HEK293 (cell line): ENCODE results near the gene CMPK1.

Experiments used
- GFI1B ChIP-seq: fragments of 450-650 bp; formaldehyde crosslinking; IDR thresholded peaks from 2 replicates; pipeline ENCODE4 v1.5.1; 2016; ENCODE audit warnings: missing biosample characterization, missing genetic modification characterization
- HOXA7 ChIP-seq: sonication (generic); formaldehyde crosslinking; IDR thresholded peaks from 2 replicates; pipeline ENCODE4 v1.8.1; 2022; ENCODE audit warnings: missing genetic modification reagents, borderline replicate concordance
- HOXC10 ChIP-seq: sonication (generic); formaldehyde crosslinking; IDR thresholded peaks from 2 replicates; pipeline ENCODE4 v1.8.1; 2023; ENCODE audit warnings: mild to moderate bottlenecking, missing genetic modification reagents
- KLF17 ChIP-seq: fragments of 450-650 bp; formaldehyde crosslinking; IDR thresholded peaks from 2 replicates; pipeline ENCODE4 v1.5.1; 2016; ENCODE audit warnings: missing biosample characterization, missing genetic modification characterization
- PATZ1 ChIP-seq: fragments of 450-650 bp; formaldehyde crosslinking; IDR thresholded peaks from 2 replicates; pipeline ENCODE4 v1.5.1; 2016; ENCODE audit warnings: missing biosample characterization, missing genetic modification characterization
- PRDM10 ChIP-seq: fragments of 450-650 bp; formaldehyde crosslinking; IDR thresholded peaks from 2 replicates; pipeline ENCODE4 v1.5.1; 2016; ENCODE audit warnings: missing biosample characterization, missing genetic modification characterization
- ZBTB10 ChIP-seq: fragments of 450-650 bp; formaldehyde crosslinking; IDR thresholded peaks from 2 replicates; pipeline ENCODE4 v1.5.1; 2016; ENCODE audit warnings: missing biosample characterization, missing genetic modification characterization
- ZEB2 ChIP-seq: fragments of 450-650 bp; formaldehyde crosslinking; IDR thresholded peaks from 2 replicates; pipeline ENCODE4 v1.5.1; 2016; ENCODE audit warnings: missing biosample characterization, missing genetic modification characterization
- ZFP37 ChIP-seq: fragments of 450-650 bp; formaldehyde crosslinking; IDR thresholded peaks from 2 replicates; pipeline ENCODE4 v1.5.1; 2016; ENCODE audit warnings: missing biosample characterization, missing genetic modification characterization
- ZIC2 ChIP-seq: fragments of 450-650 bp; formaldehyde crosslinking; IDR thresholded peaks from 2 replicates; pipeline ENCODE4 v1.5.1; 2016; ENCODE audit warnings: missing biosample characterization, missing genetic modification characterization
- ZNF169 ChIP-seq: fragments of 450-650 bp; formaldehyde crosslinking; IDR thresholded peaks from 2 replicates; pipeline ENCODE4 v1.5.1; 2016; ENCODE audit warnings: missing biosample characterization, missing genetic modification characterization
- ZNF274 ChIP-seq, 2 experiments: fragments of 200-500 bp in 1 of 2; fragments of 450-650 bp in 1 of 2; sonication (Bioruptor generic) in 1 of 2; formaldehyde crosslinking in 1 of 2; IDR thresholded peaks; 2 replicates each; pipeline versions ENCODE4 v1.5.1 to v1.6.1; 2014 to 2016; ENCODE audit warnings: borderline replicate concordance in 1 of 2, inconsistent platforms in 1 of 2, low read length in 1 of 2, missing biosample characterization in 1 of 2, missing genetic modification characterization in 1 of 2
- ZNF280C ChIP-seq: fragments of 450-650 bp; formaldehyde crosslinking; IDR thresholded peaks from 2 replicates; pipeline ENCODE4 v1.5.1; 2016; ENCODE audit warnings: missing biosample characterization, missing genetic modification characterization
- ZNF366 ChIP-seq: fragments of 450-650 bp; formaldehyde crosslinking; conservative IDR thresholded peaks from 2 replicates; pipeline ENCODE4 v1.5.1; 2016; ENCODE audit warnings: missing biosample characterization, missing genetic modification characterization
- ZNF561 ChIP-seq: fragments of 450-650 bp; IDR thresholded peaks from 2 replicates; pipeline ENCODE4 v1.5.1; 2018; ENCODE audit warnings: missing biosample characterization, missing genetic modification characterization, borderline replicate concordance
- ZNF610 ChIP-seq: fragments of 450-650 bp; formaldehyde crosslinking; IDR thresholded peaks from 2 replicates; pipeline ENCODE4 v1.5.1; 2016; ENCODE audit warnings: missing biosample characterization, missing genetic modification characterization, borderline replicate concordance
- ZNF626 ChIP-seq: fragments of 450-650 bp; sonication (Bioruptor Pico); formaldehyde crosslinking; IDR thresholded peaks from 2 replicates; pipeline ENCODE4 v1.5.1; 2018; ENCODE audit warnings: missing biosample characterization, missing genetic modification characterization, inconsistent platforms
- ZNF76 ChIP-seq: fragments of 450-650 bp; formaldehyde crosslinking; IDR thresholded peaks from 2 replicates; pipeline ENCODE4; 2016; ENCODE audit warnings: low read depth, missing biosample characterization, missing genetic modification characterization, borderline replicate concordance
- ZNF768 ChIP-seq: fragments of 450-650 bp; formaldehyde crosslinking; IDR thresholded peaks from 2 replicates; pipeline ENCODE4 v1.5.1; 2018; ENCODE audit warnings: missing biosample characterization, mild to moderate bottlenecking, missing genetic modification characterization
- ZNF777 ChIP-seq: fragments of 450-650 bp; formaldehyde crosslinking; IDR thresholded peaks from 2 replicates; pipeline ENCODE4 v1.5.1; 2017; ENCODE audit warnings: missing biosample characterization, missing genetic modification characterization, borderline replicate concordance
- ZNF785 ChIP-seq: fragments of 450-650 bp; formaldehyde crosslinking; IDR thresholded peaks from 2 replicates; pipeline ENCODE4 v1.5.1; 2016; ENCODE audit warnings: missing biosample characterization, missing genetic modification characterization
- TF ChIP-seq, protein P1 (sequence below): fragments of 450-650 bp; formaldehyde crosslinking; IDR thresholded peaks from 2 replicates; pipeline ENCODE4 v1.5.1; 2016; ENCODE audit warnings: missing biosample characterization, missing genetic modification characterization
- TF ChIP-seq, protein P2 (sequence below): fragments of 450-650 bp; formaldehyde crosslinking; IDR thresholded peaks from 2 replicates; pipeline ENCODE4 v1.5.1; 2017; ENCODE audit warnings: missing biosample characterization, mild to moderate bottlenecking, missing genetic modification characterization, moderate library complexity

The CMPK1 gene

DNA sequence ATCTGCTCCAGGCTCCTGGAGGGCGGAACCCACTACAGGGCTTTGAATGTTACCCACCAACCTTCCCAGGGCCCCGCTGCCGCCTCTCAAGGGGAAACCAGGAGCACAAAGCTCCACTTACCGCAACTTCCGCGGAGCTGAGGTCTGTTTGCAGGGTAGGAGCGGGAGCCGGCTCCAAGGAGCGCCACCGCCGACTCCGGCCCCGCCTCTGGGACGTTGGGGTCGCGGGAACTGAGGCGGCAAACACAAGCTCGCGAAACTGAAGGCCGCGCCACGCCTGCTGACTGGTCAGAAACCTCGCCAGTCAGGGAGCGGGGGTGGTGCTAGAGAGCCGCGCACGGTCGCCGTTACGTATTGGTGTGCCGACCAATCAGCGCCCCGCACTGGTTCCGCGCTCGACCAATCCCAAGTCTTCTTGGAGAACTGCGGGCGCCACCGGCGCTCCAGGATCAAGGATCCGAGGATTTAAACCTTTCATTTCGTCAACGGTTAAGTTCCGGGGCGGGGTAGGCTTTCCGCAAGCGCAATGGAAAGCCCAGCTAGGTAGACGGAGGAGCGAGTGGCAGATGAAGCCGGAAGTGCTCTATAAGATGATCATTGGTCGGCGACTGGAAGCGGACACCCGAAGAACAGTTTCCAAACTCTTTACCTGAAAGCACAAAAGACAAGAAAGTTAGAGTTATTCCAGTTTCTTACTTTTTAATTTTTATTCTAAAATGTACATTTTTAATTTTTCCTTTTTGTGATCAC is 19.5 kb upstream of the CMPK1 start, which contains the start of gene STIL (continued):
- TF ChIP-seq GFI1B (tag by site-specific recombination) (no peak), ZNF366 (tag by site-specific recombination) (peak; percentile 60; the same call in 1 of the 2 replicates), HOXA7 (CRISPR knock-in tag) (no peak), KLF17 (tag by site-specific recombination) (no peak), ZNF169 (tag by site-specific recombination) (no peak), PATZ1 (tag by site-specific recombination) (no peak; the same call in 1 of the 2 replicates), ZNF76 (0 out of 2 replicates have a peak, but pooled peaks have one; percentile 28), HOXC10 (no peak), PRDM10 (tag by site-specific recombination) (no peak), ZNF610 (tag by site-specific recombination) (peak; percentile 82; the same call in 1 of the 2 replicates), ZIC2 (tag by site-specific recombination) (0 out of 2 replicates have a peak, but pooled peaks have one; percentile 4), ZFP37 (tag by site-specific recombination) (peak; percentile 77; the same call in 1 of the 2 replicates), ZNF561 (no peak), ZNF626 (no peak), ZBTB10 (tag by site-specific recombination) (no peak), ZNF785 (no peak), ZNF777 (no peak), ZNF274 (IDR thresholded peaks at IDR 0.05; ENCODE audit: low read length) (no peak), ZNF274 (tag by site-specific recombination; IDR thresholded peaks at IDR 0.05; ENCODE audit: borderline replicate concordance) (no peak), ZNF768 (no peak), ZNF280C (tag by site-specific recombination) (no peak), ZEB2 (peak; percentile 75)
- TF ChIP-seq, protein P1, sequence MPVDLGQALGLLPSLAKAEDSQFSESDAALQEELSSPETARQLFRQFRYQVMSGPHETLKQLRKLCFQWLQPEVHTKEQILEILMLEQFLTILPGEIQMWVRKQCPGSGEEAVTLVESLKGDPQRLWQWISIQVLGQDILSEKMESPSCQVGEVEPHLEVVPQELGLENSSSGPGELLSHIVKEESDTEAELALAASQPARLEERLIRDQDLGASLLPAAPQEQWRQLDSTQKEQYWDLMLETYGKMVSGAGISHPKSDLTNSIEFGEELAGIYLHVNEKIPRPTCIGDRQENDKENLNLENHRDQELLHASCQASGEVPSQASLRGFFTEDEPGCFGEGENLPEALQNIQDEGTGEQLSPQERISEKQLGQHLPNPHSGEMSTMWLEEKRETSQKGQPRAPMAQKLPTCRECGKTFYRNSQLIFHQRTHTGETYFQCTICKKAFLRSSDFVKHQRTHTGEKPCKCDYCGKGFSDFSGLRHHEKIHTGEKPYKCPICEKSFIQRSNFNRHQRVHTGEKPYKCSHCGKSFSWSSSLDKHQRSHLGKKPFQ (tag by site-specific recombination), result no peak
- TF ChIP-seq, protein P2, sequence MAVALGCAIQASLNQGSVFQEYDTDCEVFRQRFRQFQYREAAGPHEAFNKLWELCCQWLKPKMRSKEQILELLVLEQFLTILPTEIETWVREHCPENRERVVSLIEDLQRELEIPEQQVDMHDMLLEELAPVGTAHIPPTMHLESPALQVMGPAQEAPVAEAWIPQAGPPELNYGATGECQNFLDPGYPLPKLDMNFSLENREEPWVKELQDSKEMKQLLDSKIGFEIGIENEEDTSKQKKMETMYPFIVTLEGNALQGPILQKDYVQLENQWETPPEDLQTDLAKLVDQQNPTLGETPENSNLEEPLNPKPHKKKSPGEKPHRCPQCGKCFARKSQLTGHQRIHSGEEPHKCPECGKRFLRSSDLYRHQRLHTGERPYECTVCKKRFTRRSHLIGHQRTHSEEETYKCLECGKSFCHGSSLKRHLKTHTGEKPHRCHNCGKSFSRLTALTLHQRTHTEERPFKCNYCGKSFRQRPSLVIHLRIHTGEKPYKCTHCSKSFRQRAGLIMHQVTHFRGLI (tag by site-specific recombination), result no peak
